ENCODE measurements around the gene F7. TPM values are rescaled to one million over a fixed set of nuclear protein-coding genes. Genes with fewer than 3 reads are reported as not detected.

Gene F7
- total RNA-seq, 1 donor, result not detected

GRCh38 chr13:113116206-113116800 lies 10.7 kb downstream of the F7 start:
- H3K4me3 ChIP-seq (ENCODE audit: low read depth, low read length), result no peak overlapping the region
- TF ChIP-seq, protein P1, sequence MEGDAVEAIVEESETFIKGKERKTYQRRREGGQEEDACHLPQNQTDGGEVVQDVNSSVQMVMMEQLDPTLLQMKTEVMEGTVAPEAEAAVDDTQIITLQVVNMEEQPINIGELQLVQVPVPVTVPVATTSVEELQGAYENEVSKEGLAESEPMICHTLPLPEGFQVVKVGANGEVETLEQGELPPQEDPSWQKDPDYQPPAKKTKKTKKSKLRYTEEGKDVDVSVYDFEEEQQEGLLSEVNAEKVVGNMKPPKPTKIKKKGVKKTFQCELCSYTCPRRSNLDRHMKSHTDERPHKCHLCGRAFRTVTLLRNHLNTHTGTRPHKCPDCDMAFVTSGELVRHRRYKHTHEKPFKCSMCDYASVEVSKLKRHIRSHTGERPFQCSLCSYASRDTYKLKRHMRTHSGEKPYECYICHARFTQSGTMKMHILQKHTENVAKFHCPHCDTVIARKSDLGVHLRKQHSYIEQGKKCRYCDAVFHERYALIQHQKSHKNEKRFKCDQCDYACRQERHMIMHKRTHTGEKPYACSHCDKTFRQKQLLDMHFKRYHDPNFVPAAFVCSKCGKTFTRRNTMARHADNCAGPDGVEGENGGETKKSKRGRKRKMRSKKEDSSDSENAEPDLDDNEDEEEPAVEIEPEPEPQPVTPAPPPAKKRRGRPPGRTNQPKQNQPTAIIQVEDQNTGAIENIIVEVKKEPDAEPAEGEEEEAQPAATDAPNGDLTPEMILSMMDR (IDR thresholded peaks at IDR 0.05; ENCODE audit: insufficient read depth, low read depth, low read length), result no peak
- no peak for DNase-seq (ENCODE audit: low read depth)

DNA sequence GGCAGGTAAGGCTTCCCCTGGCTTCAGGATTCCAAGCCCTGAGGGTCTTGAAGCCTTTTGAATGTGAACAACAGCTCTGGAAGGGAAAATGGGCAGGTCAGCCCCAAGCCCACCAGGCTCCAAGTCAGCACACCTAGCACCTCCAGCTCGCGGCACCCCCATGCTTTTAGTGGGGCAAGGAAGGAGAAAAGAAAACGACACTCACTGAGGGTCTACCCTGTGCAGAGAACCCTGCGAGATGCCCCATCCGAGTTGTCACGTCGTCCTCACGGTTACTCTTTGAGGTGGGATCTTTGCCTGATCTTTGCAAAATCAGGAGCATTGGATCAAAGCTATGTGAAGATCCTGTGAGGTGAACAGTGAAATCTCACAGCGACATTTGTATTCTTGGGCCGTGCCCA lies 11.3 kb downstream of the F7 start:
- TF ChIP-seq, protein P1 (IDR thresholded peaks at IDR 0.05; ENCODE audit: insufficient read depth, low read depth, low read length), result no peak
- H3K4me3 ChIP-seq (ENCODE audit: low read depth, low read length), result no peak overlapping the region
- DNase-seq (ENCODE audit: low read depth), result no peak

- DNase-seq (ENCODE audit: low read depth), result no peak
- TF ChIP-seq, protein P1 (IDR thresholded peaks at IDR 0.05; ENCODE audit: insufficient read depth, low read depth, low read length), result no peak
- no peak overlapping the region for H3K4me3 ChIP-seq (ENCODE audit: low read depth, low read length)
These were observed 11.8 kb downstream of the F7 start for GRCh38 chr13:113117335-113117872.

- DNase-seq (ENCODE audit: low read depth), result no peak
- H3K4me3 ChIP-seq (ENCODE audit: low read depth, low read length), result no peak overlapping the region
- TF ChIP-seq, protein P1 (IDR thresholded peaks at IDR 0.05; ENCODE audit: insufficient read depth, low read depth, low read length), result no peak
These were observed 12.3 kb downstream of the F7 start for GRCh38 chr13:113117911-113118260.

- DNase-seq (ENCODE audit: low read depth), result no peak
- H3K4me3 ChIP-seq (ENCODE audit: low read depth, low read length), result no peak overlapping the region
- TF ChIP-seq, protein P1 (IDR thresholded peaks at IDR 0.05; ENCODE audit: insufficient read depth, low read depth, low read length), result no peak
These were observed 12.8 kb downstream of the F7 start for GRCh38 chr13:113118261-113119021.

DNA sequence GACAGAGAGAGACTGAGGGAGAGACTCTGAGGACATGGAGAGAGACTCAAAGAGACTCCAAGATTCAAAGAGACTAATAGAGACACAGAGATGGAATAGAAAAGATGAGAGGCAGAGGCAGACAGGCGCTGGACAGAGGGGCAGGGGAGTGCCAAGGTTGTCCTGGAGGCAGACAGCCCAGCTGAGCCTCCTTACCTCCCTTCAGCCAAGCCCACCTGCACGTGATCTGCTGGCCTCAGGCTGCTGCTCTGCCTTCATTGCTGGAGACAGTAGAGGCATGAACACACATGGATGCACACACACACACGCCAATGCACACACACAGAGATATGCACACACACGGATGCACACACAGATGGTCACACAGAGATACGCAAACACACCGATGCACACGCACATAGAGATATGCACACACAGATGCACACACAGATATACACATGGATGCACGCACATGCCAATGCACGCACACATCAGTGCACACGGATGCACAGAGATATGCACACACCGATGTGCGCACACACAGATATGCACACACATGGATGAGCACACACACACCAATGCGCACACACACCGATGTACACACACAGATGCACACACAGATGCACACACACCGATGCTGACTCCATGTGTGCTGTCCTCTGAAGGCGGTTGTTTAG lies 13.7 kb downstream of the F7 start:
- TF ChIP-seq, protein P1 (IDR thresholded peaks at IDR 0.05; ENCODE audit: insufficient read depth, low read depth, low read length), result no peak
- H3K4me3 ChIP-seq (ENCODE audit: low read depth, low read length), result no peak overlapping the region
- no peak for DNase-seq (ENCODE audit: low read depth)
